Measurements from ENCODE around the gene ASF1B.

ASF1B gene

DNA sequence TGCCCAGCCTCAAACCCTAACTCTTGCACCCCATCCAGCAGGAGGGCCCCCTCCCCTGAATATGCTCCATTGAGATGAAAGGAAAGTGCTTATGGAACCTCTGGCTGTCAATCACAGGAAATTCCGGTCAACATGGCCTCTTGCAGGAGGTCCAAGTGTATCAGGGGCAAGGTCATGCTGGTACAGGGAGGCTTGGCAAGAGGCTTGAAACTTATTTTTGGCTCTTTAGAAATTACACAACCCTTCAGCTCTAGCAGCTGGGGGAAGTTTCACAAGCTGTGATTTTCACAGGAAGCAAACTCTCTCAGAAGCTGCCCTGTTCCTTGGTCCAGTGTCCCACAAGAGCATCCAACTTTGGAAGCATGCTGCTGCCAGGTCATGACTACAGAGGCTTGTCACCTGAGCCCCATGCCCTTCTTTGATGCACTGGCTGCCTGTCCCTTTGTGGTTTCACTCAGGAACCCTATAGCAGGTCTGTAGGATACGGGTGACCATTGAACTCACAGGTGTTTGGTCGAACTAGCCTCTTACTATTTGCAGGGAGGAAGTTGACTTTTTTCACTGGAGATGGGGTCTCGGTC is 8.4 kb downstream of the ASF1B start:
- TF ChIP-seq, protein P1, sequence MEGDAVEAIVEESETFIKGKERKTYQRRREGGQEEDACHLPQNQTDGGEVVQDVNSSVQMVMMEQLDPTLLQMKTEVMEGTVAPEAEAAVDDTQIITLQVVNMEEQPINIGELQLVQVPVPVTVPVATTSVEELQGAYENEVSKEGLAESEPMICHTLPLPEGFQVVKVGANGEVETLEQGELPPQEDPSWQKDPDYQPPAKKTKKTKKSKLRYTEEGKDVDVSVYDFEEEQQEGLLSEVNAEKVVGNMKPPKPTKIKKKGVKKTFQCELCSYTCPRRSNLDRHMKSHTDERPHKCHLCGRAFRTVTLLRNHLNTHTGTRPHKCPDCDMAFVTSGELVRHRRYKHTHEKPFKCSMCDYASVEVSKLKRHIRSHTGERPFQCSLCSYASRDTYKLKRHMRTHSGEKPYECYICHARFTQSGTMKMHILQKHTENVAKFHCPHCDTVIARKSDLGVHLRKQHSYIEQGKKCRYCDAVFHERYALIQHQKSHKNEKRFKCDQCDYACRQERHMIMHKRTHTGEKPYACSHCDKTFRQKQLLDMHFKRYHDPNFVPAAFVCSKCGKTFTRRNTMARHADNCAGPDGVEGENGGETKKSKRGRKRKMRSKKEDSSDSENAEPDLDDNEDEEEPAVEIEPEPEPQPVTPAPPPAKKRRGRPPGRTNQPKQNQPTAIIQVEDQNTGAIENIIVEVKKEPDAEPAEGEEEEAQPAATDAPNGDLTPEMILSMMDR (conservative IDR thresholded peaks at IDR 0.05): no peak
- no peak for TF ChIP-seq ZFX (IDR thresholded peaks at IDR 0.05)
- no peak overlapping the region for H3K27ac ChIP-seq

DNA sequence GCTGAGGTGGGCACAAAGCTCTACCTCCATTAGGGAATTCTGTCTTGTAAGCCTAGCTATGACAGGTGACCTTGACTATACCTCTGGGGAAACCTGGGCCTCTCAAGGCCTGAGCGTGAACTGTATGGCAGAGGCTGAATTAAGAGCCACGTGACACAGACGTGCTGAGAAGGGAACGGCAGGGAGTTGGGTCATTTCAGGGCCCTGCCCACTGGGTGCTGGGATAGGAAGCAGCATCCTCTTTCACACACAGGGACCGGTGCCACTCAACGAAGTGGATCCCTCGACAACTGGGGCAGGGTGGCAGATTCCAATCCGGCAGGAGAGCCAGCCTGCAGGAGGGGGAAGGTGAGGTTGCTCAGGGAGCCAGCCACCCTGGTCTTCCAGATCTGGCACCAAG is 9.2 kb downstream of the ASF1B start:
- TF ChIP-seq ZFX (IDR thresholded peaks at IDR 0.05): no peak
- TF ChIP-seq, protein P1 (conservative IDR thresholded peaks at IDR 0.05): no peak

DNA sequence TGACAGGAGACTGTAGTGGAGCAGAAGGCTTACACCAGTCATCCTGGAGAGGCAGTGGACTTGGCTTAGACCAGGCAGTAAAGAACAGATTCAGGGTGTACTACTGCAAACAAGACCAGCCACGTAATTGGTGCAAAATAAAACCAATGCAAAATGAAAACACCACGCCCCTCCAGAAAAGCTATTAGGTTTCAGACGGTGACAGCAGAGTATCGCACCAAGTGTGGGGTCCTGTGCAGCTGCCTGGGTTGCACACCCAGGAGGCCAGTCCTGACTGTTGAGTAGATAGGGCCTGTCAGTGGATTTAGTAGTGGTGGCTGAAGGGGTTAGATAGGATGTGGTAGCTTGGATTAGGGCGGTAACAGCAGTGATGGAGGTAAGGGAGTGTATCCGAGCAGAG is 13.5 kb downstream of the ASF1B start:
- H3K27ac ChIP-seq: no peak overlapping the region
- TF ChIP-seq ZFX (IDR thresholded peaks at IDR 0.05): no peak
- TF ChIP-seq, protein P1 (conservative IDR thresholded peaks at IDR 0.05): no peak

More for the DNA sequence above, 9.2 kb downstream of the ASF1B start:
- H3K27ac ChIP-seq: no peak overlapping the region

DNA sequence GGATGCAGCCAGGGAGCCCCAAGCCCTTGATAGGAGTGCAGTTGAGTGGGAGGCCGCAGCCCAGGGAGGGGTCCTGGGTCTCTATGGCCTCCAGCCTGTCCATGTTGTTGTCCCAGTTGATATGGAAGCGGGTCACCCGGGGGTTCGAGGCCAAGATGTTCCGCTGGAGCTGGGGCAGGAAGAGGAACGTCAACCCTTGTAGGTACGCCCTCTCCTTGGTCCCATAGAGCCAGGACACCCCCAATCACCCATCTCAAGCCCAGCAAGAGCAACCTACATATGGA is 15.9 kb downstream of the ASF1B start:
- no peak for TF ChIP-seq ZFX (IDR thresholded peaks at IDR 0.05)
- TF ChIP-seq, protein P1 (conservative IDR thresholded peaks at IDR 0.05): no peak
- H3K27ac ChIP-seq: no peak overlapping the region; the same call in 1 of the 2 replicates

DNA sequence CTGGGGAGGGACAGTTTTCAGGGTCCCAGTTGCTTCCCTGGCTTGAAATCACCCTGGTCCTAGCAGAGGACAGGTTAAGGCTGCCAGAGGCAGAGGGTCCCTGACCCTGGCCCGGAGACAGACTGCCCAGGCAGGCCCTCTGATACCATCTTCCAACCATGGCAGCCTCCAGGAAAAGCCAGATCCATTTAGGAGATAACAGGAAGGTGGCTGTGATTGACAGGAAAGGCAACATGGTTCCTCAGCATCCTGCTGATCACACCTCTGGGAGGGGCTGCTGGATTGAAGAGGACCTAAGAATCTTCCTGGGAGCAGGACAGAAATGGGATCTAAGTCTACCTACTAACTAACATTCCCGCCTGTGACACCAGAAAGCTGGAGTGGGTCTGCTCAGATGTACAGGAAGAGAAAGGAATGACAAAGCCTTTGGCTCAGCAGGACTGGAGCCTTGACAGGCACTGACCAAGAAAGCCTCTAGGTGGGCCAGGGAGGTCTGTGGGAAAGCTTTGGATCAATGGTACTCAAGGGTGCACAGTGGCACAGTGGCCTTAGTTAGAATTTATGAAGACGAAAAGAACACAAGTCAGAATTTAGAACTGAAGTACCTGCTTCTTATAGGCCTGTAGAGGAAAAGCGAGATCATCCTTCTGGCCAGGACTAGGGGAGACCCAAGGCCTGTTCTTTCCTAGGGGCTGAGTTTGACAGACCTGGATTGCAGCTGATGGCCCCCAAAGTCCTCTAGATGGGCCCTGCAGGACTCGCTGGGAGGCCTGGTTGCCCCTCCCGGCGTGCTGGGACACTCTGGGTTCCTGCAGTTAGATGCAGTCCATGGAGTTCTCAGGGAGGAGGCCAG is 16.5 kb downstream of the ASF1B start:
- TF ChIP-seq, protein P1 (conservative IDR thresholded peaks at IDR 0.05): no peak
- TF ChIP-seq ZFX (IDR thresholded peaks at IDR 0.05): no peak
- peak overlapping the region; percentile 91 for H3K27ac ChIP-seq

DNA sequence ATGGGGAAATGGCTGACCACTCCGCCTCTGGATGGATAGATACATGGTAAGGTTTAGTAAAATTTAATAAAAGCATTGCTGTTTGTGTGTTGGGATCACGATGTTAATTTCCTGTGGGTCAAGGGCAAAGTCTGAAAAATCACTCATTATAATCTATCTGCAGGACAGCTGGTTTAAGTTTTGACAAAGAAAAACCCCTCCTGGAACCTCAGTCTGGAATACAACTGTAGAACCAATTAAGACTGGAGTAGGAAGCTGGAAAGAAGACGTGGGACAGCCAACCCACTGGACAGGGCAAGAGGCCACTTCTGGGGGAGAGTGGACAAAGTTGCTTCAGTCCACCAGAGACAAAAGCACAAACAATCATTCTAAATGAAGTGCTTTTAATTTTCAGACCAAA is 17.2 kb downstream of the ASF1B start:
- TF ChIP-seq, protein P1 (conservative IDR thresholded peaks at IDR 0.05): no peak
- no peak for TF ChIP-seq ZFX (IDR thresholded peaks at IDR 0.05)
- H3K27ac ChIP-seq: peak overlapping the region; percentile 91
